ENCODE results near the gene B4GALT4. TPM values are rescaled to one million over a fixed set of nuclear protein-coding genes. Genes with fewer than 3 reads are reported as not detected.

Gene B4GALT4
- total and polyA plus RNA-seq, 2 of the 8 experiments (the other 6 are each of a cell fraction or from before 2014, with no cell fraction given) = 14.6 to 44.7 TPM

DNA sequence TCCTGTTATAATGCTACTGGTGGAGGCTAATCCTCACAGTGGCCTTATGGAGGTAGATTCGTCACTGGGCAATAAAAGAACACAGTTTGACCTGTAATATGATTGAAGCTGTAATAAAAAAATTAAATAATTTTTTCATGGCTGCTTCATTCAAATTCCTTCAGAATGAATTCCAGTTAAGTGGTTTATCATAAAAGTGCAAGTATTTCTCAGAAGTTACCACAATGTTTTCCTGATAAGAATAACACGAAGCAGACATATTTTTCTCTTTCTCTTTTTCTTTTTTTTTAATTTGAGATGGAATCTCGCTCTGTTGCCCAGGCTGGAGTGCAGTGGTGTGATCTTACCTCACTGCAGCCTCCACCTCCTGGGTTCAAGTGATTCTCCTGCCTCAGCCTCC is 15.6 kb downstream of the B4GALT4 start (continued):
- TF ChIP-seq RAD21 (IDR thresholded peaks at IDR 0.05 in 1 of 2, conservative IDR thresholded peaks at IDR 0.05 in 1 of 2; ENCODE audit: low read depth in 2 of 2, low read length in 2 of 2) = no peak
- TF ChIP-seq CBX8 (IDR thresholded peaks at IDR 0.05; ENCODE audit: borderline replicate concordance, low read depth, low read length) = no peak
- TF ChIP-seq YY1 (IDR thresholded peaks at IDR 0.05; ENCODE audit: low read depth, low read length) = no peak
- no peak for TF ChIP-seq TBP (IDR thresholded peaks at IDR 0.05; ENCODE audit: low read depth, low read length)
- TF ChIP-seq CREB1 (IDR thresholded peaks at IDR 0.05) = no peak
- no peak for TF ChIP-seq RNF2 (IDR thresholded peaks at IDR 0.05; ENCODE audit: borderline replicate concordance, low read depth, low read length, missing control alignments, poor library complexity, severe bottlenecking)
